ENCODE results near the gene CYTH3.

DNA sequence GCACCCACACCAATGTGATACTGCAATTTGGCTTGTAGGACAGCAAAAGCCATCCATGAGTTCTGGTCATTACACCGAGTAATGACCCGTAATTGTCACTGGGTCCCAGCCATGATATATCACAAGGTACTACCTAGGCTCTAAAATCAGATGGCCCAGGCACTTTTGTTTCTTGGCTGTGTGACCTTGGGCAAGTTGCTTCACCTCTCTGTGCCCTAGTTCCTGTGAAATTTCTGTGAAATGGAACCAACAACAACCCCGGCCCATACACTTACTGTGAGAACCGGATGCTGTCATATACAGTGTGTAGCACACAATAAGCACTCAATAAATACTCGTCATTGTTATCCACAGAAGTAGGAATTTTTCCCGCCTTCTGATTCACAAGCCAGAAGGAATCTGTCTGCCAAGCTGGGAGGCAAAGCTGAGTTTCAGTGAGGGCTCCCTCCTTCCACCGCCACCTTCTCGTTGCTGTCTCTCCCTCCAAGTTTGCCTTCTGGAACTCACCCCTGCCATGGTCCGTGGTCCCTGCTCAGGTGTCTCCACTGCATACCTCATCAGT is 6.4 kb upstream of the CYTH3 start:
- TF ChIP-seq, protein P1, sequence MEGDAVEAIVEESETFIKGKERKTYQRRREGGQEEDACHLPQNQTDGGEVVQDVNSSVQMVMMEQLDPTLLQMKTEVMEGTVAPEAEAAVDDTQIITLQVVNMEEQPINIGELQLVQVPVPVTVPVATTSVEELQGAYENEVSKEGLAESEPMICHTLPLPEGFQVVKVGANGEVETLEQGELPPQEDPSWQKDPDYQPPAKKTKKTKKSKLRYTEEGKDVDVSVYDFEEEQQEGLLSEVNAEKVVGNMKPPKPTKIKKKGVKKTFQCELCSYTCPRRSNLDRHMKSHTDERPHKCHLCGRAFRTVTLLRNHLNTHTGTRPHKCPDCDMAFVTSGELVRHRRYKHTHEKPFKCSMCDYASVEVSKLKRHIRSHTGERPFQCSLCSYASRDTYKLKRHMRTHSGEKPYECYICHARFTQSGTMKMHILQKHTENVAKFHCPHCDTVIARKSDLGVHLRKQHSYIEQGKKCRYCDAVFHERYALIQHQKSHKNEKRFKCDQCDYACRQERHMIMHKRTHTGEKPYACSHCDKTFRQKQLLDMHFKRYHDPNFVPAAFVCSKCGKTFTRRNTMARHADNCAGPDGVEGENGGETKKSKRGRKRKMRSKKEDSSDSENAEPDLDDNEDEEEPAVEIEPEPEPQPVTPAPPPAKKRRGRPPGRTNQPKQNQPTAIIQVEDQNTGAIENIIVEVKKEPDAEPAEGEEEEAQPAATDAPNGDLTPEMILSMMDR (IDR thresholded peaks at IDR 0.05) = 0 out of 3 replicates have a peak, but pooled peaks have one; percentile 4
- TF ChIP-seq TP53 (CRISPR knock-in tag; IDR thresholded peaks at IDR 0.05) (no peak), POLR2A (IDR thresholded peaks at IDR 0.05; ENCODE audit: low read length) (no peak), CBX8 (IDR thresholded peaks at IDR 0.05) (no peak), MYC (IDR thresholded peaks at IDR 0.05; ENCODE audit: borderline replicate concordance, low read length) (no peak), NR3C1 (IDR thresholded peaks at IDR 0.05) (no peak)
- TF ChIP-seq, protein P2, sequence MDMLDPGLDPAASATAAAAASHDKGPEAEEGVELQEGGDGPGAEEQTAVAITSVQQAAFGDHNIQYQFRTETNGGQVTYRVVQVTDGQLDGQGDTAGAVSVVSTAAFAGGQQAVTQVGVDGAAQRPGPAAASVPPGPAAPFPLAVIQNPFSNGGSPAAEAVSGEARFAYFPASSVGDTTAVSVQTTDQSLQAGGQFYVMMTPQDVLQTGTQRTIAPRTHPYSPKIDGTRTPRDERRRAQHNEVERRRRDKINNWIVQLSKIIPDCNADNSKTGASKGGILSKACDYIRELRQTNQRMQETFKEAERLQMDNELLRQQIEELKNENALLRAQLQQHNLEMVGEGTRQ (IDR thresholded peaks at IDR 0.05) = no peak
- TF ChIP-seq, protein P3, sequence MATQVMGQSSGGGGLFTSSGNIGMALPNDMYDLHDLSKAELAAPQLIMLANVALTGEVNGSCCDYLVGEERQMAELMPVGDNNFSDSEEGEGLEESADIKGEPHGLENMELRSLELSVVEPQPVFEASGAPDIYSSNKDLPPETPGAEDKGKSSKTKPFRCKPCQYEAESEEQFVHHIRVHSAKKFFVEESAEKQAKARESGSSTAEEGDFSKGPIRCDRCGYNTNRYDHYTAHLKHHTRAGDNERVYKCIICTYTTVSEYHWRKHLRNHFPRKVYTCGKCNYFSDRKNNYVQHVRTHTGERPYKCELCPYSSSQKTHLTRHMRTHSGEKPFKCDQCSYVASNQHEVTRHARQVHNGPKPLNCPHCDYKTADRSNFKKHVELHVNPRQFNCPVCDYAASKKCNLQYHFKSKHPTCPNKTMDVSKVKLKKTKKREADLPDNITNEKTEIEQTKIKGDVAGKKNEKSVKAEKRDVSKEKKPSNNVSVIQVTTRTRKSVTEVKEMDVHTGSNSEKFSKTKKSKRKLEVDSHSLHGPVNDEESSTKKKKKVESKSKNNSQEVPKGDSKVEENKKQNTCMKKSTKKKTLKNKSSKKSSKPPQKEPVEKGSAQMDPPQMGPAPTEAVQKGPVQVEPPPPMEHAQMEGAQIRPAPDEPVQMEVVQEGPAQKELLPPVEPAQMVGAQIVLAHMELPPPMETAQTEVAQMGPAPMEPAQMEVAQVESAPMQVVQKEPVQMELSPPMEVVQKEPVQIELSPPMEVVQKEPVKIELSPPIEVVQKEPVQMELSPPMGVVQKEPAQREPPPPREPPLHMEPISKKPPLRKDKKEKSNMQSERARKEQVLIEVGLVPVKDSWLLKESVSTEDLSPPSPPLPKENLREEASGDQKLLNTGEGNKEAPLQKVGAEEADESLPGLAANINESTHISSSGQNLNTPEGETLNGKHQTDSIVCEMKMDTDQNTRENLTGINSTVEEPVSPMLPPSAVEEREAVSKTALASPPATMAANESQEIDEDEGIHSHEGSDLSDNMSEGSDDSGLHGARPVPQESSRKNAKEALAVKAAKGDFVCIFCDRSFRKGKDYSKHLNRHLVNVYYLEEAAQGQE (IDR thresholded peaks at IDR 0.05) = no peak

All from A549 (cell line).